ENCODE results near the gene NKD2. TPM values are rescaled to one million over a fixed set of nuclear protein-coding genes. Genes with fewer than 3 reads are reported as not detected.

Gene NKD2
- total RNA-seq, 1 experiment from 2014 or later, result 0.57 TPM

DNA sequence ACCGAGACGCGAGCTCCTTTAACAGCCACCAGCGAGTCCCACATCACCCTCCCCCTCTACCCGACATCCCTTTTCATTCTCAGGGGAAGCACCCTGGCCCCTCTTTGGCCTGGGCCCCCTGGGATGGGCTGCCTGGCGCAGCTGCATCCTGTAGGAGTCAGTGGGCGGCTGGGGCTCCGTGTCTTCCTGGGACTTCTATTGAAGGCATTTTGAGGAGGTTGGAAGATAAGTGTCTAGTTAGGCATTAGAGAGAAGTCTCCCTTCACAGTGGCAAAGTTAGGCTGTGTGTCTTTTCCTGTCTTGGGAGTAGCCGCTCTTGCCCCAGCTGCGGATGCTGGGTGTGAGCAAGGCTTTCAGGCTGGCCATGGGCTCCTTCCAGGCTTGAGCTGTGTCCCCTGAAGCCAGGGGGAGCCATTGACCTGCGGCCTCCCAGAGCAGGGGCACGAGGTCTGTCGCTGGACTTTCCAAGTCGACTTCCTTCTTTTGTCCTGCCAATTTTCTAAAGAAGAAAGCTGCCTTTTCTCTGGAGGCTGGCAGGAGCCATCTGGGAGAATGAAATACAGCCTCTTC lies 18.6 kb upstream of the NKD2 start:
- H3F3A ChIP-seq (ENCODE audit: insufficient read depth, low read depth), result no peaks in the 10 kb centered on the region
- intact Hi-C loops (cut with micrococcal nuclease; ENCODE audit: unreplicated experiment), result loop anchor here (2.0 kb wide), 1 partner anchor 655 kb away; no protein-coding TSS in a partner anchor
- no peaks in the 10 kb centered on the region for H3K9me2 ChIP-seq (ENCODE audit: insufficient read depth)
- peaks cover 31% of the 10 kb centered on the region for H3K9me3 ChIP-seq (ENCODE audit: insufficient read depth, low read depth)
- no peaks in the 10 kb centered on the region for H3K36me3 ChIP-seq (ENCODE audit: low read depth)
- BruUV-seq (replicated peaks), result no TSS peak
- H3K27me3 ChIP-seq (ENCODE audit: insufficient read depth, low read depth), result peaks cover 87% of the 10 kb centered on the region
- TF ChIP-seq, protein P1, sequence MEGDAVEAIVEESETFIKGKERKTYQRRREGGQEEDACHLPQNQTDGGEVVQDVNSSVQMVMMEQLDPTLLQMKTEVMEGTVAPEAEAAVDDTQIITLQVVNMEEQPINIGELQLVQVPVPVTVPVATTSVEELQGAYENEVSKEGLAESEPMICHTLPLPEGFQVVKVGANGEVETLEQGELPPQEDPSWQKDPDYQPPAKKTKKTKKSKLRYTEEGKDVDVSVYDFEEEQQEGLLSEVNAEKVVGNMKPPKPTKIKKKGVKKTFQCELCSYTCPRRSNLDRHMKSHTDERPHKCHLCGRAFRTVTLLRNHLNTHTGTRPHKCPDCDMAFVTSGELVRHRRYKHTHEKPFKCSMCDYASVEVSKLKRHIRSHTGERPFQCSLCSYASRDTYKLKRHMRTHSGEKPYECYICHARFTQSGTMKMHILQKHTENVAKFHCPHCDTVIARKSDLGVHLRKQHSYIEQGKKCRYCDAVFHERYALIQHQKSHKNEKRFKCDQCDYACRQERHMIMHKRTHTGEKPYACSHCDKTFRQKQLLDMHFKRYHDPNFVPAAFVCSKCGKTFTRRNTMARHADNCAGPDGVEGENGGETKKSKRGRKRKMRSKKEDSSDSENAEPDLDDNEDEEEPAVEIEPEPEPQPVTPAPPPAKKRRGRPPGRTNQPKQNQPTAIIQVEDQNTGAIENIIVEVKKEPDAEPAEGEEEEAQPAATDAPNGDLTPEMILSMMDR (conservative IDR thresholded peaks at IDR 0.05), result 0 out of 2 replicates have a peak, but pooled peaks have one; percentile 21
- no peak for TF ChIP-seq EZH2 (IDR thresholded peaks at IDR 0.05; ENCODE audit: low read depth)
- no peak overlapping the region for H2AFZ ChIP-seq
- H3K4me1 ChIP-seq (replicated peaks; ENCODE audit: insufficient read depth), result peaks cover 8% of the 10 kb centered on the region
- H3K4me3 ChIP-seq, result no peak overlapping the region
- DNase-seq, result peak in 1 of 2 experiments; percentile 52
- no peaks in the 10 kb centered on the region for H4K20me1 ChIP-seq (ENCODE audit: insufficient read depth)
- H3K79me2 ChIP-seq (ENCODE audit: low read depth), result no peaks in the 10 kb centered on the region
- no peak overlapping the region for H3K4me2 ChIP-seq
- POLR2A ChIA-PET (ENCODE audit: unreplicated experiment), result no interaction called here
- CTCF ChIA-PET, result interaction anchor here (0.7 to 1.2 kb wide), 4 partner anchors 16 to 500 kb away, joined by 3 to 5 read pairs (median 4); no protein-coding TSS in a partner anchor
- H3K27ac ChIP-seq, result no peak overlapping the region

DNA sequence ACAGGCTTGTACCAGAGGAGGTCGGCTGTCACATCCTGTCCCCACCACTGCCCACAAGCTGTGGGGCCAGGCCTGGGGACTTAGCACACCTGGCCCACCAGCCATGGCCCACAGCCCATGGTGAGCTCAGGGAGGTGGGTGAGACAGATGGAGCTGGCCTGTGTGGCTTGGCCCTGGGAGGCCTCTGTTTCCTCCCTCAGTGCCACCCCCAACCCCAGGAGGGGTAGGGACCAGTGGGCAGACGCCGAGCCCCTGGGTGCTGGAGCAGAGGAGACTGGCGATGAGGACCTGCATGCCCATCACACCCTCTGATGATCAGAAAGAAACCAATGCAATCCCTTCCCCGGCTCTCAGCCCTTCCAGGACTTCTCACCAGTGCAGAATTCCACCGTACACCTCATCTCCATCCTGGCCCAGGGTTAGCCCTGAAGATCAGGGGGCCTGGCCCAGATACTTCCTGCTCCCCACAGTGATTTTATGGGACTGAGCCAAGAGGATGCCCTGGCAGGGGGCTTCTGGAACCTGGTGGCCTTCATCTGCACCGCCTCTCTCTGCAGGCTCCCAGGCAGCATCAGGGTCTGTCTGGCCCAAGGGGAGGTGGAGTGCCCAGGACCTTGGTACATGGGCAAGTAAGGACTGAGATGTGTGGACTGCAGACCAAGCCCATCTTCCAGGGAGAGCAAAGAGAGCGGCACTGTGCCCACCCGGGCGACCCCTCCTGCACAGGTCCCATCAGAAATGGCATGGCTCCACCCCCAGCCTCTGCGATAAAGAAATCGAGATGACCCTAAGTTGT lies 16.9 kb upstream of the NKD2 start:
- POLR2A ChIA-PET (ENCODE audit: unreplicated experiment), result no interaction called here
- Histone ChIP-seq H3K4me2 (no peak overlapping the region), H3K36me3 (ENCODE audit: low read depth) (no peaks in the 10 kb centered on the region), H3F3A (ENCODE audit: insufficient read depth, low read depth) (no peaks in the 10 kb centered on the region), H3K9me2 (ENCODE audit: insufficient read depth) (no peaks in the 10 kb centered on the region), H3K79me2 (ENCODE audit: low read depth) (no peaks in the 10 kb centered on the region), H4K20me1 (ENCODE audit: insufficient read depth) (no peaks in the 10 kb centered on the region), H3K27ac (no peak overlapping the region), H3K4me1 (replicated peaks; ENCODE audit: insufficient read depth) (peaks cover 8% of the 10 kb centered on the region), H3K27me3 (ENCODE audit: insufficient read depth, low read depth) (peaks cover 87% of the 10 kb centered on the region), H3K9me3 (ENCODE audit: insufficient read depth, low read depth) (peaks cover 18% of the 10 kb centered on the region), H2AFZ (no peak overlapping the region), H3K4me3 (no peak overlapping the region)
- intact Hi-C loops (cut with micrococcal nuclease; ENCODE audit: unreplicated experiment), result loop anchor here (2.0 kb wide), 1 partner anchor 653 kb away; no protein-coding TSS in a partner anchor
- DNase-seq, result no peak
- no peak for TF ChIP-seq EZH2 (IDR thresholded peaks at IDR 0.05; ENCODE audit: low read depth)
- CTCF ChIA-PET, result interaction anchor here (0.7 to 1.2 kb wide), 2 partner anchors 59 to 122 kb away, joined by 3 to 4 read pairs; no protein-coding TSS in a partner anchor
- no TSS peak for BruUV-seq (replicated peaks)

DNA sequence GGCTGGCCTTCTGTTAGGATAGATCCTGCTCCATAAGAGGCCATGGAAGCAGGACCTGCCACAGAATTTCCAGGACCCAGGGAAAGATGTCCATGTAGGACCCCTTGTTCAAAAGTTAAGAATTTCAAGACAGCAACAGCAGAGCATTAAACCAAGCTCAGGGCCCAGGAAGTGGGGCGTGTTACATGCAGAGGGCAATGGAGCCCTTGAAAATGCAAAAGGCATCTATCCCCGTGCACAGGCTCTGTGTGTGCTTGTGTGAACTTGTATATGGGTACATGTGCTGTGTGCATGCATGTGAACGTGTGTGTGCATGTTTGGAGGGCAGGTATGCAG lies 14.4 kb upstream of the NKD2 start:
- Histone ChIP-seq H3K4me3 (no peak overlapping the region), H3K4me2 (no peak overlapping the region), H3K36me3 (ENCODE audit: low read depth) (no peaks in the 10 kb centered on the region), H3F3A (ENCODE audit: insufficient read depth, low read depth) (no peaks in the 10 kb centered on the region), H4K20me1 (ENCODE audit: insufficient read depth) (no peaks in the 10 kb centered on the region), H3K27ac (no peak overlapping the region), H3K9me2 (ENCODE audit: insufficient read depth) (no peaks in the 10 kb centered on the region), H3K4me1 (replicated peaks; ENCODE audit: insufficient read depth) (peaks cover 8% of the 10 kb centered on the region), H2AFZ (no peak overlapping the region), H3K27me3 (ENCODE audit: insufficient read depth, low read depth) (peaks cover 87% of the 10 kb centered on the region), H3K79me2 (ENCODE audit: low read depth) (no peaks in the 10 kb centered on the region), H3K9me3 (ENCODE audit: insufficient read depth, low read depth) (no peaks in the 10 kb centered on the region)
- no peak for DNase-seq
- intact Hi-C loops (cut with micrococcal nuclease; ENCODE audit: unreplicated experiment), result loop anchor here (2.0 kb wide), 1 partner anchor 147 kb away; no protein-coding TSS in a partner anchor
- TF ChIP-seq, protein P1 (conservative IDR thresholded peaks at IDR 0.05), result no peak
- TF ChIP-seq EZH2 (IDR thresholded peaks at IDR 0.05; ENCODE audit: low read depth), result no peak
- ChIA-PET CTCF (interaction anchor here (1.1 kb wide), 1 partner anchor 45 kb away, joined by 3 read pairs; no protein-coding TSS in a partner anchor), POLR2A (ENCODE audit: unreplicated experiment) (no interaction called here)
- no TSS peak for BruUV-seq (replicated peaks)
